ENCODE results near the gene CALB2.

DNA sequence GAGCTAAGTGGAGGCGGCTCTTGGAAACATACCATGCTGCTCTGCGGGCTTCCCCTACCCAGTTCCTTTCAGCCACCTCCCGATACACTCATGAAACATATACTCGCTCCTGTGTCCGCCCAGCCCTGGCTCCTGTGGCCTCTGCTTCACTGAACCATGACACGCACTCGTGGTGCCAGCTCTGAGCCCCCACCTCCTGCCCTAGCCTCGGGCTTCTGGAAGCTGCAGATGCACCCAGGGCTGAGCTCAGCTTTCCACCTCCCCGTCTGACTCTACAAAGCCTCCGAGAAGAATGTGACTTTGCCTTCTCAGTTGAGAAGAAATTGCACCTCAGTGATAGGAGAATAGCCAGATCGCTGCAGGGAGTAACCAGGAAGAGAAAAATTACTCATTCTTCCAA is 11.0 kb downstream of the CALB2 start:
- no peak for TF ChIP-seq POLR2A (IDR thresholded peaks at IDR 0.05; ENCODE audit: low read length)
- TF ChIP-seq GATA1 (IDR thresholded peaks at IDR 0.05; ENCODE audit: low read depth, low read length), result no peak

Data from erythroblast (primary cell).